ENCODE measurements around the gene TEX261. TPM values are rescaled to one million over a fixed set of nuclear protein-coding genes. Genes with fewer than 3 reads are reported as not detected.

TEX261 gene
- total RNA-seq, 1 donor from 2014 or later = 9.4 TPM

- Histone ChIP-seq H3K79me2 (ENCODE audit: low read depth) (no peaks in the 10 kb centered on the region), H3K4me2 (no peak overlapping the region), H4K20me1 (ENCODE audit: low read depth) (peaks cover 31% of the 10 kb centered on the region), H3K9me3 (ENCODE audit: low read depth) (no peaks in the 10 kb centered on the region), H3K36me3 (no peaks in the 10 kb centered on the region), H3K4me3 (no peak overlapping the region), H3K4me1 (peaks cover 5% of the 10 kb centered on the region), H3K9ac (no peak overlapping the region), H3K27ac (no peak overlapping the region), H3K27me3 (peaks cover 21% of the 10 kb centered on the region), H2AFZ (replicated peaks) (no peak overlapping the region), H3F3A (ENCODE audit: low read depth) (peaks cover 9% of the 10 kb centered on the region)
- no peak overlapping the region for H3K4me3 Mint-ChIP-seq
- TF ChIP-seq EZH2phosphoT487 (IDR thresholded peaks at IDR 0.05) = no peak
- no peak for TF ChIP-seq EZH2 (IDR thresholded peaks at IDR 0.05)
- no peak for TF ChIP-seq CTCF (IDR thresholded peaks at IDR 0.05)
- H3K36me3 Mint-ChIP-seq = peaks cover 12% of the 10 kb centered on the region
- no peak for DNase-seq (ENCODE audit: low spot score)
- no peaks in the 10 kb centered on the region for H3K9me3 Mint-ChIP-seq
- no peak overlapping the region for H3K27ac Mint-ChIP-seq
- peaks cover 2% of the 10 kb centered on the region for H3K27me3 Mint-ChIP-seq (ENCODE audit: insufficient read depth, low read depth)
- peaks cover 6% of the 10 kb centered on the region for H3K4me1 Mint-ChIP-seq
These were observed 11.7 kb downstream of the TEX261 start for GRCh38 chr2:70982971-70983370.

DNA sequence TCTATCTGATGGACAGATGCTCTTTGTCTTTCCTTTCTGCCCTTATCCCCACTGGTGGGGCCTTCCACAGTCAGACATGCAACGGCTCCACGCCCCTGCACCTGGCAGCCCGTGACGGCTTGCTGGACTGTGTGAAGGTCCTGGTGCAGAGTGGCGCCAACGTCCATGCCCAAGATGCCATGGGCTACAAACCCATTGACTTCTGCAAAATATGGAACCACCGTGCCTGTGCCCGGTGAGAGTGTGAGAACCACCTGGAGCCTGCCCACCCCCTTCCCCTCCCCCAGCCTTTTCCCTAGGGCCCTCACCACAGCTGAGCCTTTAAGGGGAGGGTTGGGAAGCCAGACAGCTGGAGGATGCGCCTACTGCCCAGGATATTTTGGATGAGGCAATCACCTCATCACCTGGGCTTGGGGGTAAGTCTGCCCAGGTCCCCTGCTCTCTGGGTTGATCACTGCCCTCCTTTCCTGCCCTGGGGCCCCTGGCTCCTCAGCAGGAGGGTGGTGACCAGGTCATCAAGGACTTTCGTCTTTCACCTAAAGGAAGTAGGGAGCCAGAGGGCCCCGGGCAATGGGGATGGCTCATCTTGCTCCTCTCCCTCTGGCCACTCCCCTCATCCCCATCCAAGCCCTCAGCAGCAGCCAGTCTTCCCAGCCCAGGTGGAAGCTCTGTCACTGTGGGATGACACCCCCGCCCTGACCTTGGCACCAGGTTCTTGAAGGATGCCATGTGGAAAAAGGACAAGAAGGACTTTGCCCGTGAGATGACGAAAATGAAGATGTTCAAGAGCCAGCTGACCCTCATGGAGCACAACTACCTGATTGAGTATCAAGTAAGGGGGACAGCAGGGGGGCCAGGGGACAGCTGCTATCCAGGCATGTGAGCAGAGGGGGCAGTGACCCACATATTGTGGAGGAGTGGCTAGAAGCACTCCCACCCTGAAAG is 12.5 kb downstream of the TEX261 start:
- H3K79me2 ChIP-seq (ENCODE audit: low read depth) = no peaks in the 10 kb centered on the region
- Mint-ChIP-seq H3K4me3 (no peak overlapping the region), H3K27me3 (ENCODE audit: insufficient read depth, low read depth) (peaks cover 2% of the 10 kb centered on the region), H3K4me1 (peaks cover 12% of the 10 kb centered on the region), H3K36me3 (peaks cover 12% of the 10 kb centered on the region), H3K27ac (no peak overlapping the region), H3K9me3 (no peaks in the 10 kb centered on the region)
- H3K4me1 ChIP-seq = peaks cover 5% of the 10 kb centered on the region
- H3K27me3 ChIP-seq = peaks cover 27% of the 10 kb centered on the region
- TF ChIP-seq CTCF (IDR thresholded peaks at IDR 0.05) (no peak), EZH2phosphoT487 (IDR thresholded peaks at IDR 0.05) (no peak), EZH2 (IDR thresholded peaks at IDR 0.05) (no peak)
- no peak overlapping the region for H3K27ac ChIP-seq
- no peak for DNase-seq (ENCODE audit: low spot score)
- no peaks in the 10 kb centered on the region for H3K36me3 ChIP-seq
- no peaks in the 10 kb centered on the region for H3K9me3 ChIP-seq (ENCODE audit: low read depth)
- no peak overlapping the region for H3K4me3 ChIP-seq
- H3K9ac ChIP-seq = no peak overlapping the region
- H2AFZ ChIP-seq (replicated peaks) = no peak overlapping the region
- peaks cover 15% of the 10 kb centered on the region for H3F3A ChIP-seq (ENCODE audit: low read depth)
- peaks cover 31% of the 10 kb centered on the region for H4K20me1 ChIP-seq (ENCODE audit: low read depth)
- H3K4me2 ChIP-seq = no peak overlapping the region

DNA sequence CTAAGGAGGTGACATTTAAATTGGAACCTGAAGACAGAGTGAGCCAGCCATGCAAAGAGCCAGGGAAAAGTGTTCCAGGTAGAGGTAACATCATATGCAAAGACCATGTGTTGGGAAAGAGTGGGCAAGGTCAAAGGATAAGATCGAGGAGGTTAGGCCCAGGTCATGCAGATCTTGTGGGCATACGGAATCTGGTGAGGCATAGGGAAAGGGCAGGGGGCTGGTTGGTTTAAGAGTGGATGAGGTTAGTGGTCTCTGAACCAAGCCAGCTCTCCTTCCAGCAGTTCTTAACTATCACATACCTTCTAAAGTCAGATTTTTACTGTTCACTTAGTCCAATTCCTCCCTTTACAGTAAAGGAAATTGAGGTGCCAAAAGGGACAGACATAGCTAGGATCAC is 13.3 kb downstream of the TEX261 start:
- H4K20me1 ChIP-seq (ENCODE audit: low read depth) = peaks cover 31% of the 10 kb centered on the region
- no peak for DNase-seq (ENCODE audit: low spot score)
- H3F3A ChIP-seq (ENCODE audit: low read depth) = peaks cover 16% of the 10 kb centered on the region
- no peak overlapping the region for H3K4me2 ChIP-seq
- peaks cover 30% of the 10 kb centered on the region for H3K27me3 ChIP-seq
- no peaks in the 10 kb centered on the region for H3K9me3 ChIP-seq (ENCODE audit: low read depth)
- Mint-ChIP-seq H3K4me1 (peaks cover 19% of the 10 kb centered on the region), H3K27ac (no peak overlapping the region), H3K4me3 (no peak overlapping the region), H3K36me3 (peaks cover 7% of the 10 kb centered on the region), H3K9me3 (no peaks in the 10 kb centered on the region), H3K27me3 (ENCODE audit: insufficient read depth, low read depth) (peaks cover 2% of the 10 kb centered on the region)
- TF ChIP-seq CTCF (IDR thresholded peaks at IDR 0.05) (no peak), EZH2 (IDR thresholded peaks at IDR 0.05) (no peak), EZH2phosphoT487 (IDR thresholded peaks at IDR 0.05) (no peak)
- H3K4me3 ChIP-seq = no peak overlapping the region
- H3K9ac ChIP-seq = no peak overlapping the region
- peaks cover 5% of the 10 kb centered on the region for H3K4me1 ChIP-seq
- H3K27ac ChIP-seq = no peak overlapping the region
- H3K36me3 ChIP-seq = no peaks in the 10 kb centered on the region
- H3K79me2 ChIP-seq (ENCODE audit: low read depth) = no peaks in the 10 kb centered on the region
- H2AFZ ChIP-seq (replicated peaks) = no peak overlapping the region

All from neural progenitor cell (in vitro differentiated cells).